NCI-H226 (cell line): Measurements from ENCODE around the gene SPECC1.
"Not testable (repeated sequence)": the region's sequence is repeated elsewhere in the genome, so short reads cannot be mapped to it uniquely, and the experiment has no call there.

Experiments used
- DNase-seq: peaks from one replicate; pipeline ENCODE4 v3.0.0-alpha.2; 2015

The SPECC1 gene

GRCh38 chr17:20012017-20012536 lies 2.9 kb downstream of the SPECC1 start:
- no peak for DNase-seq

DNA sequence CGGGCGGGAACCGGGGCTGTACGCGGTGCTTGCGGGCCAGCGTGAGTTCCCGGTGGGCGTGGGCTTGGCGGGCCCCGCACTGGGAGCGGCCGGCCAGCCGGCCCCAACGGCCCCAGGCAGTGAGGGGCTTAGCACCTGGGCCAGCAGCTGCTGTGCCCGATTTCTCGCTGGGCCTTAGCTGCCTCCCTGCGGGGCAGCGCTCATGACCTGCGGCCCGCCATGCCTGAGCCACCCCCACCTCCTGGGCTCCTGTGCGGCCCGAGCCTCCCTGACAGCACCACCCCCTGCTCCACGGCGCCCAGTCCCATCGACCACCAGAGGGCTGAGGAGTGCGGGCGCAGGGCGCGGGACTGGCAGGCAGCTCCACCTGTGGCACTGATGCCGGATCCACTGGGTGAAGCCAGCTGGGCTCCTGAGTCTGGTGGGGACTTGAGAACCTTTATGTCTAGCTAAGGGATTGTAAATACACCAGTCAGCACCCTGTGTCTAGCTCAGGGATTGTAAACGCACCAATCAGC lies 7.4 kb downstream of the SPECC1 start:
- not testable (repeated sequence) for DNase-seq

GRCh38 chr17:20022701-20023100 lies 13.5 kb downstream of the SPECC1 start:
- DNase-seq = no peak

DNA sequence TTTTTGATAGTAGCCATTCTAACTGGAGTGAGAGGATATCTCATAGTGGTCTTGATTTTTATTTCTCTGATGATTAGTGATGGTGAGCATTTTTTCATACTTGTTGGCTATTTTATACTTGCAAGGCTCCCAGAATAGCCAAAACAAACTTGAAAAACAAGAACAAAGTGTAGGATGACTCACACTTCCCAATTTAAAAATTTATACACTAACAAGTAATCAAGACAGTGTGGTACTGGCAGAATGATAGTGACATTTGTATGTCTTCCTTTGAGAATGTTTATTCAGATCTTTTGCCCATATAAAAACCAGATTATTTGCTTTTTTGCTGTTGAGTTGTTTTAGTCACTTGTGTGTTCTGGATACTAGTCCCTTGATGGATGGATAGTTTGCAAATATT lies 17.8 kb downstream of the SPECC1 start:
- no peak for DNase-seq

DNA sequence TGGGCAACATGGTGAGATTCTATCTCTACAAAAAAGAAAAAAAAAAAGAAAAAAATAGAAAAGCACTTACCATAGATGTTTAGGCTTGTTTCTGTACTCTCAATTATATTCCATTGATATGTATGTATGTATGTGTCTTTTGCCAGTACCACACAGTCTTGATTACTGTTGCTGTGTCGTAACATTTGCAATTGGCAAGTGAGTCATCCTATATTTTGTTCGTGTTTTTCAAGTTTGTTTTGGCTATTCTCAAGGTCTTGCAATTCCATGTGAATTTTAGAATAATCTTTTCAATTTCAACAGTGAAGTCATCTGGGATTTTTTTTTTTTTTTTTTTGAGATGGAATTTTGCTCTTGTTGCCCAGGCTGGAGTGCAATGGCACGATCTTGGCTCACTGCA lies 19.3 kb downstream of the SPECC1 start:
- DNase-seq = no peak

- no peak for DNase-seq
These were observed 23.5 kb downstream of the SPECC1 start for GRCh38 chr17:20032636-20033035.

- DNase-seq = no peak
These were observed 24.3 kb downstream of the SPECC1 start for GRCh38 chr17:20033415-20033814.

DNA sequence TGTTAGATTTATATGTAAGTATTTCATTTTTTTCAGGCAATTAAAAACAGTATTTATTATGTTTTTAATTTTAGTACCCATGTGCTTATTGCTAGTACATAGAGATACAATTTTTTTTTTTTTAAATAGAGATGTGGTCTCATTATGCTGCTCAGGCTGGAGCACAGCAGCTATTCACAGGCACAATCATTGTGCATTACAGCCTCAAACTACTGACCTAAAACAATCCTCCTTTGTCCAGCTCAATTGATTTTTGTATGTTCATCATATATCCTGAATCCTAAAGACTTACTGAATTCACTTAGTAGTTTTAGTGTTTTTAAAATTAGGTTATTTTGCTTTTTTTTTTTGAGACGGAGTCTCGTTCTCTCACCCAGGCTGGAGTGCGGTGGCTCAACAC lies 26.3 kb downstream of the SPECC1 start:
- DNase-seq = no peak

- DNase-seq = not testable (repeated sequence)
These were observed 28.1 kb downstream of the SPECC1 start for GRCh38 chr17:20037286-20037685.

DNA sequence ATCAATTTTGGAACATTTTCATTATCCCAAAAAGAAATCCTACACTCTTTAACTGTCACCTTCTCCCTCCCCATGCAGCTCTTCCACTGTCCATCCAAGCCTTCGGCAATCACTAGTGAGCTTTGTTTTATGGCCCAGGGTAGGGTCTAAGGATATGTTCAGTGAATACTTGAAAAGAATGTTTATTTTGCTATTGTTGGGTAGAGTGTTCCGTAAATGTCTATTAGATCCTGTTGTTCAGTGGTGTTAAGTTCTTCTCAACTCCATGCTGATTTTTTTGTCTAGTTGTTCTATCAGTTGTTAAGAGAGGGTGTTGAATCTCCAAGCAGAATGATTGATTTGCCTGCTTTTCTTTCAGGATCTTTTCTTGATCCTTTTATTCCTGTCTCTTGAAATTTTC lies 29.9 kb downstream of the SPECC1 start:
- DNase-seq = no peak

DNA sequence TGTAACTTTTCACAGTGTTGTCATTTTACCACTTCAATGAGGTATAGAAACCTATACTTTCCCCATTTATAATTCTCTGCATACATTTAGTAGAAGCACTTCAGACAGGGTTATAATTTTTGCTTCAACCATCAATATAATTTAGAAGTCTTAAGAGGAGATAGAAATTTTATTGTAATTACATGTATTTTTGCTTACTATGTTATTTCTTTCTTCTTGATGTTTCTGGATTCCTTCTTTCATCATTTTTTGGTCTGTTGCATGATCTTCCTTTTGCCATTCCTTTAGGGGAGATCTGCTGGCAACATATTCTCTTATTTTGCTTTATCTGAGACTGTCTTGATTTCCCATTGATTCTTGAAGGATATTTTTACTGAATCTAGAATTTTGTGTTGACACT lies 31.1 kb downstream of the SPECC1 start:
- DNase-seq = no peak

DNA sequence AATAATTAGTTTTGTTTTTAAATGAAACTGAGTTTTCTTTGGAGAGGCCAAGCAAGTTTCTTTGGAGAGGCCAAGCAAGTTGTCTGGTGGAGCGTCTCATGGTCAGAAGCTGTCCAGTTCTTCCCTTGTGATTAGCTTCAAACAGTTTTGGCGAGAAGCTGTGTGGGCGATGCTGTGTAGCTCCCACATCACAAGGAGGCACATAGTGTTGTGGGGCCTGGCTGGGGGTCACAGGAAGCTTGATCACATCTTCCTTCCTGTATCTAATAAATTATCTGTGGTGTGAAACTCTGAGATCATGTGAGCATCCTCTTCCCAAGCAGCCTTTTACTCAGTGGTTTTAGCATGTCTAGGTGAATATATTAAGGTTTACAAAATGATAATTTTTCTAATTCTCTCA lies 33.9 kb downstream of the SPECC1 start:
- no peak for DNase-seq

- DNase-seq = no peak
These were observed 36.3 kb downstream of the SPECC1 start for GRCh38 chr17:20045476-20045875.

- DNase-seq = no peak
These were observed 37.5 kb downstream of the SPECC1 start for GRCh38 chr17:20046629-20047028.

DNA sequence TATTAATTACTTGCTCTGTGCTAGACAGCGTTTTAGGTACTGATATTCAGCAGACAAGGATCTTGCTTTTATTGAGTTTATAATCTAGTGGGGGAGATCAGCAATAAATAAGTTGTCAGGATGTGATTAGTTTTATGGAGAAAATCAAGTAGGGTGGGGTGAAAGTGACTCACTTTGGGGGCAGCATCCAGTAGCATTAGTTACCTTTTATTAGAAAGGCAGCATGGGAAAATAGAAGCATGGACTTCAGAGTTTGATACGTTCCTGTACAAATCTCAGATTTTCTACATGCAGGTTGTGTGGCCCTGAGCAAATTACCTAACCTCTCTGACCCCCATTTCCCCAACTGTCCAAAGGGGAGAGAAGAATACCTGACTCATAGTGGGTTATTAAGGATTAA lies 42.5 kb downstream of the SPECC1 start:
- DNase-seq = no peak

- no peak for DNase-seq
These were observed 44.3 kb downstream of the SPECC1 start for GRCh38 chr17:20053361-20053964.

- no peak for DNase-seq
These were observed 50.6 kb downstream of the SPECC1 start for GRCh38 chr17:20059728-20060188.

DNA sequence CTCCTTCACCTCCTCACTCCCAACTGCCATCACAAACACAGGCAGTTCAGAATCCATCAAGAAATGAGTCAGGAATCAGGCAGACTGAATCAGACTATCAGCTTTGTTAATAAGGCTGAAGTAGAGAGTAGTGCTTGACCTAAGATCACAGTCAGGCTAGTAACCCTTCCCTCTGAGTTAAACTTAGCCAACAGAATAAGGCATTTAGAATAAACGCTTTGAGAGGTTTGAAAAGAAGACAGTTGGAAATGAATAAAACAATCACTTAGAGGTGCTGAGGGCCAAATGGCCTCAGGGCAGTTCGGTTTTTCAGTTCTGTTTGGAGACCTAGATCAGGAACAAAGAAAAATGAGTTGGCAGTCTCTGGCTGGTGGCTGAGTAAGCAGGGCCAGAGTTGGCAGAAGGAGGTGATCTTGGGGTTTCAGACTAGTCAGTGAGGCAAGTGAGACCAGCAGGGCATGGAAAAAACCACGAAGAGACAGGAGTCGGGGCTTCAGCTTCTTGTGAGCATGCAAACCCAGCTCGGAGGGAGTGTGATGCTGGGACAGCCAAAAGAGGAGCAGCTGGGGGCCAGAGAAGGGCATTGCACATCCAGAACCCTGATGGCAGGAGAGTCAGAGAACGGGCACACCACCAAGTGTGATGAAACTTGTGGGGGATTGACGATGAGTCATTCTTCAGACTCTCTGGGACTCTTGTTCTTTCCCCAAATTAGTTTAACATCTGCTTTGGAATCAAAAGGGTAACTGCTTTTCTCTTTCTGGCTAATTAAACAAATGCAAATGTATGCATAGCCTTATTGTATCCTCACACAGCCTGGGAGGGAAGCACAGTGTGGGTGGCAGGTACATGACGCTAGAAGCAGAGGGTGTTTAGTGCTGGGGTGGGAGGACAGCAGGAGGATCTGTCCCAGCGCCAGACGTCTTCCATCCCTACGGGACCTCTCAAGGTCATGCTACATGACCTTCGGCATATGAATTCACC lies 54.8 kb downstream of the SPECC1 start:
- peak; percentile 87 for DNase-seq

DNA sequence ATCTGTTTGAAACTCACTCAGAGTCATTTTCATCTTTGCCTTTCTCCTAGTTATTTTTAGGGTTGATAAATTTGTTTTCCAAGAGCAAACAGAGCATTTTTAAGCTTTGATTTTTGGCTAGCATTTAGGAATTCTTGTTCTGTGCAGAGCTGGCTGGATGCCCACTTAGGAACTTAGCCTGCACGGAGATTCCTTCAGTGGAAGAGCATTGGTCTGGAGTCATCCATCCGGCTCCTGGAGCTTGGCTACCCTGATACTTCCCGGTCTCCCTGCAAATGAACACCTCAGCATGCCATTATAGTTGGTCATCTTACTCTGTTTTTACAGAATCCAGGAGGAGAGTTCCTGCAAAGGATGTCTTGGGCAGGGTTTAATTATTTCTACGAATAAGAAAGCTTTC lies 57.1 kb downstream of the SPECC1 start:
- DNase-seq = peak; percentile 95

DNA sequence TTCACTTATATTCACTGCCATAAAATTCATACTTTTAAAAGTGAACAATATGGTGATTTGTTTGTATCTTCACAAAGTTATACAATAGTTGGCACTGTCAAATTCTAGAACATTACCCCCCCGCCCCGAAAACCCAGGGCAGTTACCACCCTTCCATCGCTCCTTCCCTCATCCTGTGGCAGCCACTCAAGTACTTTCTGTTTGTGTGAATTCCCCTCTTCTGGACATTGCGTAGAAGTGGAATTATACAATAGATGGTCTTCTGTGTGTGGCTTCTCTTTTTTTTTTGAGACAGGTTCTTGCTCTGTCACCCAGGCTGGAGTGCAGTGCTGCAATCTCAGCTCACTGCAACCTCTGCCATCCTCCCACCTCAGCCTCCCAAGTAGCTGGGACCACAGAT lies 58.6 kb downstream of the SPECC1 start:
- no peak for DNase-seq

DNA sequence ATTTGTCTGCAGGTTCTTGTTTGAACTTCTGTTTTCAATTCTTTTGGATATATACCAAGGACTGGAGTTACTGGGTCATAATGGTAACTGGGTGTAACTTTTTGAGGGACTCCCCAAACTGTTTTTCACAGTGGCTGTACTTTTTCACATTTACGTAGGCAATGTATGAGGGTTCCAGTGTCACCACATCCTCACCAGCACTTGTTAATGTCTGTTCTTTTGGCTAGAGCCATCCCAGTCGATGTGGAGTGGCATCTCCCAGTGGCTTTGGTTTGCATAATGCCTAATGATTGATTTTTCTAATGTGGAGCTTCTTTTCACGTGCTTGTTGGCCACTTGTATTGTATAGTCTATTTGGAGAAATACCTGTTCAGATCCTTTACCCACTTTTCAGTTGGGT lies 59.3 kb downstream of the SPECC1 start:
- no peak for DNase-seq

DNA sequence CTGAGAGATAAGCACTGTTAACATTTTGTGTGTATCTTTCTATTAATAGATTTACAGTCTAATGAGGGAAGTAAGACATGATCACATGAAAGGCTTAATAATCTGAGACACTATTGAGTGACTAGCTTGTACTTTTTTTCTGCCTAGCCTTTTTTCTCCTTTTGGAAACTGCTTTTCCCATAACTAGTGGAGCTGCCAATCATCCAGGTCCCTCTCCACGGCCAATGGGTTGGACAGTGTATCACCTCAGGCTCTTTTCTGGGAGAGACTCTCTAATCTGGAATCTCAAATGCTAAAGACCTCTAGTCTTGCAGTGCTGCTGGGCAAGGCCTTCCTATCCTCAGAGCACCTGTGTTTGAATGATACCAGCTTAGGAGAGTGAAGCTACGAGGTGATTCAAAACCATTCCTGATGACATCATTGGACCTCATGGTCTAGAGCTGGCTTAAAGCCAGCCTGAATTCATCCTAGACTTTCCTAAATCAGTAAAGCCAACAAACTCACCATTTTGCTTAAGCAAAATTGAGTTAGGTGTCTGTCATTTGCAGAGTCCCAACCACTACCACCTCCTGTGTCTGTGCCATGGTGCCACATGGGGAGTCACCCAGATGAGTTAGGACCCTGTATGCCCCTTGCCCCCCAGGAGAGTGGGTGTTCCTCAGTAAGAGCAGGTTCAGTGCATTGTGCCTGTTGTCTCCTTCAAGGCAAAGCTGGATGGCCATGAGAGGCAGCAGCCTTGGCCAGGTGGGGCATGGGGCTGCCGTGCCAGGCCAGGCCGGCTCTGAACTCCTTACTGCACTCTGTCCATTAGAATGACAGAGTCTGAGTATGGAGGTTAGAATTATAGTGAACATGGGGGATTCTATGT lies 62.9 kb downstream of the SPECC1 start:
- DNase-seq = no peak

- DNase-seq = no peak
These were observed 63.5 kb downstream of the SPECC1 start for GRCh38 chr17:20072692-20072992.
